ENCODE data around the gene PRKCE.

DNA sequence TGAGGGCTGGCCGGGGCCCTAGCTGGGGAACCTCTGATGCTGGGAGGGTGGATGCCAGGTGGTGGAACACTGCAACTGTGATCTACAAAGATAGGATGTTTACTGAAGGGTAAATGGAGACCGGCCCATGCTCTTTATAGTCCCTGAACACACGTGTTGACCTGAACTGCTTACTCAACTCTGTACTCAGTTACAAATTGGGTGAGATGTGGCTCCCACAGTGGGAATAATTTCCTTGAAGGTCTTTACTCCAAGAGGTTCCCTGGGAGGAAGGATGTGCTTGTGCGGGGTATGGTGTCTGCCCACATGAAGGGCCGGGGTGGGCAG lies 254.1 kb downstream of the PRKCE start:
- TF ChIP-seq, protein P1, sequence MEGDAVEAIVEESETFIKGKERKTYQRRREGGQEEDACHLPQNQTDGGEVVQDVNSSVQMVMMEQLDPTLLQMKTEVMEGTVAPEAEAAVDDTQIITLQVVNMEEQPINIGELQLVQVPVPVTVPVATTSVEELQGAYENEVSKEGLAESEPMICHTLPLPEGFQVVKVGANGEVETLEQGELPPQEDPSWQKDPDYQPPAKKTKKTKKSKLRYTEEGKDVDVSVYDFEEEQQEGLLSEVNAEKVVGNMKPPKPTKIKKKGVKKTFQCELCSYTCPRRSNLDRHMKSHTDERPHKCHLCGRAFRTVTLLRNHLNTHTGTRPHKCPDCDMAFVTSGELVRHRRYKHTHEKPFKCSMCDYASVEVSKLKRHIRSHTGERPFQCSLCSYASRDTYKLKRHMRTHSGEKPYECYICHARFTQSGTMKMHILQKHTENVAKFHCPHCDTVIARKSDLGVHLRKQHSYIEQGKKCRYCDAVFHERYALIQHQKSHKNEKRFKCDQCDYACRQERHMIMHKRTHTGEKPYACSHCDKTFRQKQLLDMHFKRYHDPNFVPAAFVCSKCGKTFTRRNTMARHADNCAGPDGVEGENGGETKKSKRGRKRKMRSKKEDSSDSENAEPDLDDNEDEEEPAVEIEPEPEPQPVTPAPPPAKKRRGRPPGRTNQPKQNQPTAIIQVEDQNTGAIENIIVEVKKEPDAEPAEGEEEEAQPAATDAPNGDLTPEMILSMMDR (conservative IDR thresholded peaks at IDR 0.05; ENCODE audit: low read length) = no peak
- TF ChIP-seq EZH2phosphoT487 (IDR thresholded peaks at IDR 0.05; ENCODE audit: borderline replicate concordance, low read depth, low read length) = no peak

Measured in OCI-LY7 (cell line).